ENCODE results near the gene SLC29A4. TPM values are rescaled to one million over a fixed set of nuclear protein-coding genes. Genes with fewer than 3 reads are reported as not detected.
"Not testable (repeated sequence)": the region's sequence is repeated elsewhere in the genome, so short reads cannot be mapped to it uniquely, and the experiment has no call there.

SLC29A4 gene
- total RNA-seq, 1 donor from 2014 or later, result 7.3 TPM

- H3K9me3 ChIP-seq (ENCODE audit: low read depth), result no peaks in the 10 kb centered on the region
- no peaks in the 10 kb centered on the region for H3K4me1 ChIP-seq
- Mint-ChIP-seq H3K27ac (peak overlapping the region; percentile 57), H3K9me3 (no peaks in the 10 kb centered on the region), H3K4me1 (peaks cover 4% of the 10 kb centered on the region), H3K4me3 (no peak overlapping the region), H3K36me3 (peaks cover 18% of the 10 kb centered on the region), H3K27me3 (ENCODE audit: insufficient read depth, low read depth) (peaks cover 4% of the 10 kb centered on the region)
- no peak overlapping the region for H3K4me2 ChIP-seq
- H3K27ac ChIP-seq, result no peak overlapping the region
- no peaks in the 10 kb centered on the region for H3K36me3 ChIP-seq
- no peaks in the 10 kb centered on the region for H3F3A ChIP-seq (ENCODE audit: low read depth)
- no peak overlapping the region for H3K9ac ChIP-seq
- no peak overlapping the region for H3K4me3 ChIP-seq
- no peaks in the 10 kb centered on the region for H3K27me3 ChIP-seq
- no peak for DNase-seq (ENCODE audit: low spot score)
- no peaks in the 10 kb centered on the region for H3K79me2 ChIP-seq (ENCODE audit: low read depth)
- H2AFZ ChIP-seq (replicated peaks), result no peak overlapping the region
- TF ChIP-seq CTCF (IDR thresholded peaks at IDR 0.05) (no peak), EZH2phosphoT487 (IDR thresholded peaks at IDR 0.05) (no peak), EZH2 (IDR thresholded peaks at IDR 0.05) (no peak)
- peaks cover 3% of the 10 kb centered on the region for H4K20me1 ChIP-seq (ENCODE audit: low read depth)
These were observed 20.3 kb downstream of the SLC29A4 start for GRCh38 chr7:5303061-5303460.

- DNase-seq (ENCODE audit: low spot score), result no peak
- H3K4me2 ChIP-seq, result no peak overlapping the region
- no peaks in the 10 kb centered on the region for H3K4me1 ChIP-seq
- H3F3A ChIP-seq (ENCODE audit: low read depth), result no peaks in the 10 kb centered on the region
- no peaks in the 10 kb centered on the region for H3K27me3 ChIP-seq
- Mint-ChIP-seq H3K27ac (peak overlapping the region; percentile 57), H3K4me1 (no peaks in the 10 kb centered on the region), H3K4me3 (no peak overlapping the region), H3K36me3 (peaks cover 16% of the 10 kb centered on the region), H3K27me3 (ENCODE audit: insufficient read depth, low read depth) (peaks cover 4% of the 10 kb centered on the region), H3K9me3 (no peaks in the 10 kb centered on the region)
- H3K27ac ChIP-seq, result no peak overlapping the region
- H3K79me2 ChIP-seq (ENCODE audit: low read depth), result no peaks in the 10 kb centered on the region
- TF ChIP-seq EZH2phosphoT487 (IDR thresholded peaks at IDR 0.05) (no peak), CTCF (IDR thresholded peaks at IDR 0.05) (no peak), EZH2 (IDR thresholded peaks at IDR 0.05) (no peak)
- no peak overlapping the region for H3K4me3 ChIP-seq
- H4K20me1 ChIP-seq (ENCODE audit: low read depth), result no peaks in the 10 kb centered on the region
- no peak overlapping the region for H2AFZ ChIP-seq (replicated peaks)
- H3K9ac ChIP-seq, result no peak overlapping the region
- H3K9me3 ChIP-seq (ENCODE audit: low read depth), result no peaks in the 10 kb centered on the region
- H3K36me3 ChIP-seq, result no peaks in the 10 kb centered on the region
These were observed 21.1 kb downstream of the SLC29A4 start for GRCh38 chr7:5303591-5304505.

GRCh38 chr7:5305050-5305449, 22.3 kb downstream of the SLC29A4 start:
- H2AFZ ChIP-seq (replicated peaks); H3K9ac ChIP-seq; H3K4me2 ChIP-seq; H4K20me1 ChIP-seq (ENCODE audit: low read depth); H3K9me3 Mint-ChIP-seq; H3K9me3 ChIP-seq (ENCODE audit: low read depth); H3K27ac ChIP-seq; H3K36me3 ChIP-seq; H3K27me3 Mint-ChIP-seq (ENCODE audit: insufficient read depth, low read depth); H3K4me1 ChIP-seq; H3K79me2 ChIP-seq (ENCODE audit: low read depth); H3F3A ChIP-seq (ENCODE audit: low read depth); H3K4me1 Mint-ChIP-seq; H3K27ac Mint-ChIP-seq; DNase-seq (ENCODE audit: low spot score); H3K27me3 ChIP-seq; H3K4me3 Mint-ChIP-seq; H3K4me3 ChIP-seq: not testable (repeated sequence)
- peaks cover 16% of the 10 kb centered on the region for H3K36me3 Mint-ChIP-seq

- H3F3A ChIP-seq (ENCODE audit: low read depth); H3K4me2 ChIP-seq; H3K27ac ChIP-seq; H3K27me3 Mint-ChIP-seq (ENCODE audit: insufficient read depth, low read depth); H3K9me3 Mint-ChIP-seq; DNase-seq (ENCODE audit: low spot score); H3K27me3 ChIP-seq; H2AFZ ChIP-seq (replicated peaks); H3K4me3 ChIP-seq; H3K27ac Mint-ChIP-seq; H3K79me2 ChIP-seq (ENCODE audit: low read depth); H3K9me3 ChIP-seq (ENCODE audit: low read depth); H3K4me1 ChIP-seq; H3K4me3 Mint-ChIP-seq; H4K20me1 ChIP-seq (ENCODE audit: low read depth); H3K4me1 Mint-ChIP-seq; H3K36me3 ChIP-seq; H3K9ac ChIP-seq: not testable (repeated sequence)
- peaks cover 14% of the 10 kb centered on the region for H3K36me3 Mint-ChIP-seq
These were observed 24.7 kb downstream of the SLC29A4 start for GRCh38 chr7:5307221-5308142.

Data from neural progenitor cell (in vitro differentiated cells).